ENCODE measurements around the gene NPHP4. TPM values are rescaled to one million over a fixed set of nuclear protein-coding genes. Genes with fewer than 3 reads are reported as not detected.

Gene NPHP4
- total RNA-seq, 4 donors from 2014 or later, result 1.1 to 10.4 (median 1.8) TPM

DNA sequence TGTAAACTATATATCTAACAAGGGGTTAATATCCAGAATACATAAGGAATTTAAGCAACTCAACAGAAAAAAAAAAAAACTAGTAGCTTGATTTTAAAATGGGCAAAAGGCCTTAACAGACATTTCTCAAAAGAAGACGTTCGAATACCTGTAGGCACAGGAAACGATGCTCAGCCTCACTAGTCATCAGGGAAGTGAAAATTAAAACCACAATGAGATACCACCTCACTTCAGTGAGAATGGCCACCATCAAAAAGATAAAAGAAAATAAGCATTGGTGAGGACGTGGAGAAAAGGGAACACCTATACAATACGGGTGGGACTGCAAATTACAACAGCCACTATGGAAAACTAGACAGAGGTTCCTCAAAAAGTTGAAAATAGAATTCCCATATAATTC, 37.3 kb downstream of the NPHP4 start:
- DNase-seq (no peak), ATAC-seq (no peak)
- Histone ChIP-seq H3K9me3 (no peaks in the 10 kb centered on the region), H3K36me3 (no peaks in the 10 kb centered on the region), H3K4me3 (no peak overlapping the region), H3K27me3 (no peaks in the 10 kb centered on the region), H3K4me1 (no peaks in the 10 kb centered on the region), H3K27ac (no peak overlapping the region)
- intact Hi-C loops (cut with DNase I; ENCODE audit: low total_unique reads) (no loop called here), in situ Hi-C loops (cut with MboI; ENCODE audit: low sequenced_read_pairs in 4 of 4) (loop anchor here in 1 of 4 donors (25.0 kb wide), 1 partner anchor 443 kb away; no protein-coding TSS in a partner anchor)
- TF ChIP-seq, protein P1, sequence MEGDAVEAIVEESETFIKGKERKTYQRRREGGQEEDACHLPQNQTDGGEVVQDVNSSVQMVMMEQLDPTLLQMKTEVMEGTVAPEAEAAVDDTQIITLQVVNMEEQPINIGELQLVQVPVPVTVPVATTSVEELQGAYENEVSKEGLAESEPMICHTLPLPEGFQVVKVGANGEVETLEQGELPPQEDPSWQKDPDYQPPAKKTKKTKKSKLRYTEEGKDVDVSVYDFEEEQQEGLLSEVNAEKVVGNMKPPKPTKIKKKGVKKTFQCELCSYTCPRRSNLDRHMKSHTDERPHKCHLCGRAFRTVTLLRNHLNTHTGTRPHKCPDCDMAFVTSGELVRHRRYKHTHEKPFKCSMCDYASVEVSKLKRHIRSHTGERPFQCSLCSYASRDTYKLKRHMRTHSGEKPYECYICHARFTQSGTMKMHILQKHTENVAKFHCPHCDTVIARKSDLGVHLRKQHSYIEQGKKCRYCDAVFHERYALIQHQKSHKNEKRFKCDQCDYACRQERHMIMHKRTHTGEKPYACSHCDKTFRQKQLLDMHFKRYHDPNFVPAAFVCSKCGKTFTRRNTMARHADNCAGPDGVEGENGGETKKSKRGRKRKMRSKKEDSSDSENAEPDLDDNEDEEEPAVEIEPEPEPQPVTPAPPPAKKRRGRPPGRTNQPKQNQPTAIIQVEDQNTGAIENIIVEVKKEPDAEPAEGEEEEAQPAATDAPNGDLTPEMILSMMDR (IDR thresholded peaks at IDR 0.05 in 4 of 5, conservative IDR thresholded peaks at IDR 0.05 in 1 of 5), result no peak
- TF ChIP-seq POLR2A (IDR thresholded peaks at IDR 0.05), result no peak

DNA sequence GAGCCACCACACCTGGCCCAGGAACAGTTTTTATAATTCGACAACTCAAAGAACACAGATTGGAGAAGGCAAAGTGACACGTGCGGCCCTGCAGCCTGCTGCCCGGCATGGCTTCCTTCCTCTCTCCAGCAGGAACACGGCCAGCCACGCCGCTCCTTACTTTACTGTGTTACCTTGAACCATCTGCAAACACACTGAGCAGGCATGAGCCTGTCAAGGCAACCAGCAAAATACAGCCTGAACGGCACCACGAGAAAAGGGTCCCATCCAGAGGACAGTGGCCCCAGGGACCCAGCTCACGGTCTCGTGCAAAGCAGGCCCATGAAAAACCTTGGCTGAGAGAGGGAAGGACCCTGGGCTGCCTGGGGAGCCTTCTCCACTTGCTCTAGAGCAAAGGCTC, 38.8 kb downstream of the NPHP4 start:
- intact Hi-C loops (cut with DNase I; ENCODE audit: low total_unique reads), result no loop called here
- Histone ChIP-seq H3K4me3 (no peak overlapping the region), H3K27ac (no peak overlapping the region), H3K36me3 (no peaks in the 10 kb centered on the region), H3K9me3 (no peaks in the 10 kb centered on the region), H3K4me1 (no peaks in the 10 kb centered on the region), H3K27me3 (no peaks in the 10 kb centered on the region)
- no peak for ATAC-seq
- in situ Hi-C loops (cut with MboI; ENCODE audit: low sequenced_read_pairs in 4 of 4), result loop anchor here in 1 of 4 donors (25.0 kb wide), 1 partner anchor 441 kb away; no protein-coding TSS in a partner anchor
- no peak for TF ChIP-seq POLR2A (IDR thresholded peaks at IDR 0.05)
- TF ChIP-seq, protein P1 (IDR thresholded peaks at IDR 0.05 in 4 of 5, conservative IDR thresholded peaks at IDR 0.05 in 1 of 5), result no peak
- no peak for DNase-seq

DNA sequence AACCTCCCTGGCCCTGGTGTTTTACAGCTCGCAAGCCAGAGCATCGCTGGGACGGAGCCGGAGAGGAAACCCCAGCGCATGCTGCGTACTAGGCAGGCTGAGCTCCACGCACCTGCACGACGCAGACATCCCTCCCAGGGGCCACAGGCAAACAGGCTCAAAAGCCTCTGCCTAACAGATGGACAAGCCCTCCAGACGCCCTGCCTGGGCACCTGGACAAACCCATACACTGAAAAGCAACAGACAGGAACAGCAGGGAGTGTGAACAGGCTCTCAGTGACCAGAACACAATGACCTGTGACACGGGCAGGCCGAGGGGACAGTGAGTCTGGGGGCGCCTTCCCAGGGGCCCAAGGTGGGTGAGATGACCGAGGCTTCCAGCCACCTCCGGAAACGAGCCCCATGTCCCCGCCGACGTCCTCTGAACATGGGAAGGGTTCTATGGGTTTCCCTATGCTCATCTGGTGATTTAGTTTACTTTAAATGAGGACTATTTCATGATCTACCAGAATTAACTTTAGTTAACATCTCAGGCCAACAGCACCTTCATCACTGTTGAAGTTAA, 40.3 kb downstream of the NPHP4 start:
- no peaks in the 10 kb centered on the region for H3K9me3 ChIP-seq
- H3K27me3 ChIP-seq, result no peaks in the 10 kb centered on the region
- DNase-seq (no peak), ATAC-seq (no peak)
- H3K4me1 ChIP-seq, result no peaks in the 10 kb centered on the region
- intact Hi-C loops (cut with DNase I; ENCODE audit: low total_unique reads) (no loop called here), in situ Hi-C loops (cut with MboI; ENCODE audit: low sequenced_read_pairs in 4 of 4) (loop anchor here in 1 of 4 donors (25.0 kb wide), 1 partner anchor 440 kb away; no protein-coding TSS in a partner anchor)
- TF ChIP-seq, protein P1 (IDR thresholded peaks at IDR 0.05 in 4 of 5, conservative IDR thresholded peaks at IDR 0.05 in 1 of 5), result no peak
- TF ChIP-seq POLR2A (IDR thresholded peaks at IDR 0.05), result no peak
- H3K36me3 ChIP-seq, result peaks cover 0 to 6% of the 10 kb centered on the region in 2 donors
- no peak overlapping the region for H3K4me3 ChIP-seq
- no peak overlapping the region for H3K27ac ChIP-seq

DNA sequence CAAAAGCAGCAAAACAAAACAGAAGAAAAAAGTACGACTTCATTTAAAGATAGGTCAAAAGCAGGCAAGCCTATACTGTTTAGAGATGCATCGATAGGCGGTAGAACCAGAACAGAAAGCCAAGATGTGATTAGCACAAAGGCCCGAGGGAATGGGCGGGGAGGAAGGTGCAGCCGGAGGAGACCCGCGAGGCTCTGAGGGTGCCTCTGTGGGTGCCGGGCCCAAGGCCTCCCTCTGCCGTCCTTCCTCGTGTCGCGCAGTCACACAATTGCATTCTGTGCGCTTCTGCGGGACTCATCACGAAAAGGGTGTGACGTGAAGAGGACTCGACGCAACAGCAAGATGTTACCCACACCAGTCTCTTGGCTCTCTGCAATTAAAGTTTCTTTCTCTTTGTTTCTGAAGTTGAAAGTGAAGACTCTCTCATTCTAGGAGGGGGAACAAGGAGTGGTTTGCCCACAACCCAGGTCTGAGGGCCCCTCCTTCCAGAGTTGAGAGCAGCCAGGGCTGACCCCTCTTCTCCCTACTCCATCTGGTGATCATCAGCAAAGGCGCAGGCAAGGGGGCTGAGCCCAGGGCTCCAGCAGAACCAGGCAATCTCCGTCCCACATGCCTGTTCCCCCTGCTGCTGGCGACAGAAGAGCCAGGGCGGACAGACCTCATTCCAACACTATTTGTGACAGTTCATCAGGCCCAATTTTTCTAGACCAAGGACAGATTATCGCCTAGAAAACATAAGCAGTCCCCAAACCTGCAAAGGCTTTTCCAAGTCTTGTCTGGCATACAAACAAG, 41.0 kb downstream of the NPHP4 start:
- Histone ChIP-seq H3K27me3 (no peaks in the 10 kb centered on the region), H3K4me3 (no peak overlapping the region), H3K36me3 (peaks cover 0 to 6% of the 10 kb centered on the region in 2 donors), H3K27ac (no peak overlapping the region), H3K4me1 (no peaks in the 10 kb centered on the region), H3K9me3 (no peaks in the 10 kb centered on the region)
- ATAC-seq (no peak), DNase-seq (no peak)
- in situ Hi-C loops (cut with MboI; ENCODE audit: low sequenced_read_pairs in 4 of 4), result loop anchor here in 1 of 4 donors (25.0 kb wide), 1 partner anchor 439 kb away; no protein-coding TSS in a partner anchor
- no peak for TF ChIP-seq POLR2A (IDR thresholded peaks at IDR 0.05)
- TF ChIP-seq, protein P1 (IDR thresholded peaks at IDR 0.05 in 4 of 5, conservative IDR thresholded peaks at IDR 0.05 in 1 of 5), result no peak
- intact Hi-C loops (cut with DNase I; ENCODE audit: low total_unique reads), result no loop called here
